A673 (cell line): ENCODE measurements around the gene CAPG.

Source experiments
- CTCF ChIP-seq: fragments of 300-800, 200-600 bp; sonication (generic); conservative IDR thresholded peaks from 2 replicates; pipeline ENCODE4 v1.5.1; 2017; ENCODE audit warnings: low read depth, mild to moderate bottlenecking, antibody characterized with exemption, low read length, moderate library complexity, mixed read lengths
- EZH2 ChIP-seq: fragments of 200-600 bp; sonication (generic); IDR thresholded peaks from 2 replicates; pipeline ENCODE4 v1.6.1; 2017; ENCODE audit warnings: borderline replicate concordance, low read depth, mild to moderate bottlenecking, mixed read lengths, antibody characterized with exemption, low read length; ENCODE audit not compliant: poor library complexity, severe bottlenecking

- TF ChIP-seq CTCF = no peak
- no peak for TF ChIP-seq EZH2
Observed at GRCh38 chr2:85439986-85440385, 29.8 kb upstream of the CAPG start.
